HG03064 (cell line): ENCODE measurements around the gene PTCRA.
"Not testable (repeated sequence)": the region's sequence is repeated elsewhere in the genome, so short reads cannot be mapped to it uniquely, and the experiment has no call there.

Source experiments
- ATAC-seq: cut with Tn5 transposase; IDR thresholded peaks from one replicate; pipeline ENCODE4 v1.9.1; 2021; ENCODE audit warnings: low read depth; ENCODE audit not compliant: unreplicated experiment

Gene PTCRA

GRCh38 chr6:42902429-42903263, 13.2 kb upstream of the PTCRA start:
- ATAC-seq, result not testable (repeated sequence)

DNA sequence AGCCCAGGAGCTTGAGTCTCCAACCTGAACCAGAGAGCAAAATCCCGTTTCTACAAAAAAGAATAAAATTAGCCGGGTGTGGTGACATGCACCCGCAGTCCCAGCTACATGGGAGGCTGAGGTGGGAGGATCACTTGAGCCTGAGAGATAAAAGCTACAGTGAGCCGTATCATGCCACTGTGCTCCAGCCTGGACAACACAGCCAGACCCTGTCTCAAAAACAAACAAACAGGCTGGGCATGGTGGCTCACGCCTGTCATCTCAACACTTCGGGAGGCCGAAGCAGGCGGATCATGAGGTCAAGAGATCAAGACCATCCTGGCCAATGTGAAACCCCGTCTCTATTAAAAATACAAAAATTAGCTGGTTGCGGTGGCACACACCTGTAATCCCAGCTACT, 11.4 kb upstream of the PTCRA start:
- ATAC-seq, result no peak

DNA sequence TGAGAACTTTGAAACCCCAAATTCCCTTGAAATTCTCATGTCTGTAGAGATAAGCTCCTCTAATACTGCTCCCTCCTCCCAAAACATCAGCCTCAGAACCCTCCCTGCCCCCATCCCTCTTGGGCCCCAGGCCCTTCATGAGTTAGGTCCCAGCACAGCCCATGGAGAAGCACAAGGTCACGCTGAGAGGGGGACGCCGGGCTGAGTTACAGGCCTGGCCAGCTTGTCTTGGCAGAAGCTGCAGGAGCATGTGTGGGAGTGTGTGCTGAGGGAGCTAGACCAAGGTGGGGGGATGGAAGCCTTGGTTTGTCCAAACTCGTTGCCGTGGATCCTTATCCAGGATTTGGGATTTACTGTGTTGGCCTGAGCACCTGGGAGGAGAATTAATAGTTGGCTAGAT, 8.5 kb upstream of the PTCRA start:
- no peak for ATAC-seq

DNA sequence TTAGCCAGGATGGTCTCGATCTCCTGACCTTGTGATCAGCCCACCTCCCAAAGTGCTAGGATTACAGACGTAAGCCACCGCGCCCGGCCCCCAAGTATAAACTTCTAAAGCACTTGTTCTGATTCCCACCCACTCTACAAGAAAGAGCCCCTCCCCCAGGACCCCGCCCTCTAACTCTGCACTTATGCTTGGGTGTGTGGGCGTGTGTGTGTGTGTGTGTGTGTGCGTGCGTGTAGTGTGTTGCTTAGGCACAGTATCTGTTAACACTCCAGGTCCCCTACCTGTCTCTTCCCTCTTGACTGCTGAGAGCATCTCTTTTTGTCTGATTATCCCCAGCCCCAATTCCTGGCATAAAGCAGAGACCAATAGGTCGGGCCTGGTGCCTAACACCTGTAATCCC, 6.0 kb upstream of the PTCRA start:
- ATAC-seq, result no peak

- no peak for ATAC-seq
Measured at GRCh38 chr6:42911171-42912021, 4.5 kb upstream of the PTCRA start.

DNA sequence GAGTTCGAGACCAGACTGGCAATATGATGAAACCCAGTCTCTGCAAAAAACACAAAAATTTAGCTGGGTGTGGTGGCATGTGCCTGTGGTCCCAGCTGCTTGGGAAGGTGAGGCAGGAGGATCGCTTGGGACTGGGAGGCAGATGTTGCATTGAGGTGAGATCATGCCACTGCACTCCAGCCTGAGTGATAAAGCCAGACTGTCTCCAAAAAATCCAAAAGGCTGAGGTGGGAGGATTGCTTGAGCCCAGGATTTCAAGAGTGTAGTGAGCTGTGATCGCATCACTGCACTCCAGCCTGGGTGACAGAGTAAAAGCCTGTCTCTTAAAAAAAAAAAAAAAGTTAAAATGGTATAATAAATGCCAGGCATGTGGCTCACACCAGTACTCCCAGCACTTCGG, 1.3 kb upstream of the PTCRA start:
- no peak for ATAC-seq

DNA sequence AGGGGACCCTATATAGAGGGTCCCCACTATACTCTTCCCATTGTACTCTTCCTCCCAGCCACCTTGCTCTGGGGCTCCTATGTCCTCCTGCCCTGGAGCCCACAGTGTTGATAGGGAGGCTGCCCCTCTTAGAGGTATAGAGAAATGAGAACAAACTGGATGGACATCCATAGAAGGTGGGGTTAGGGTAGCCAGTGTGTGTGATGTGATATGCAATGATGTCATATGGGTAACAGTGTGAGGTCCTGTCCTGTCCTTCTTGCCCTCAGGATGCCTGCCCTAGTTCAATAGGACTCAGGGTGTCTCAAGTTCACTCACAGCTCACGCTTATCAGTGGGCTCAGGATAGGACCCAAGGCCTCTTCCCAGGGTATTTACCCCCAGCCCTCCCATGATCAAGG, 435 bp downstream of the PTCRA start:
- ATAC-seq, result no peak

DNA sequence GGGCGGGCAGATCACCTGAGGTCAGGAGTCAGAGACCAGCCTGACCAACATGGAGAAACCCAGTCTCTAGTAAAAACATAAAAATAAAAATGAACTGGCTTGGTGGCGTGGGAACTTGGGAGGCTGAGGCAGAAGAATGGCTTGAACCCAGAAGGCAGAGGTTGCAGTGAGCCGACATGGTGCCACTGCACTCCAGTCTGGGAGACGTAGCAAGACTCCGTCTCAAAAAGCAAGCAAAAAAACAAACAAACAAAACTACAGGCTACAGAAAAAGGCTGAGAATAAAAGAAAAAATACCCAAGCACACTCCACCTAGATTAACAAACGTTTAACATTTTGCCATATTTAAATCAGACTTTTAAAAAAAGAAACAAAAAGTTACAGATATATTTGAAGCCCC, 5.9 kb downstream of the PTCRA start:
- ATAC-seq, result no peak

GRCh38 chr6:42923666-42924065, 7.8 kb downstream of the PTCRA start:
- no peak for ATAC-seq

GRCh38 chr6:42925248-42925857, 9.5 kb downstream of the PTCRA start:
- no peak for ATAC-seq

DNA sequence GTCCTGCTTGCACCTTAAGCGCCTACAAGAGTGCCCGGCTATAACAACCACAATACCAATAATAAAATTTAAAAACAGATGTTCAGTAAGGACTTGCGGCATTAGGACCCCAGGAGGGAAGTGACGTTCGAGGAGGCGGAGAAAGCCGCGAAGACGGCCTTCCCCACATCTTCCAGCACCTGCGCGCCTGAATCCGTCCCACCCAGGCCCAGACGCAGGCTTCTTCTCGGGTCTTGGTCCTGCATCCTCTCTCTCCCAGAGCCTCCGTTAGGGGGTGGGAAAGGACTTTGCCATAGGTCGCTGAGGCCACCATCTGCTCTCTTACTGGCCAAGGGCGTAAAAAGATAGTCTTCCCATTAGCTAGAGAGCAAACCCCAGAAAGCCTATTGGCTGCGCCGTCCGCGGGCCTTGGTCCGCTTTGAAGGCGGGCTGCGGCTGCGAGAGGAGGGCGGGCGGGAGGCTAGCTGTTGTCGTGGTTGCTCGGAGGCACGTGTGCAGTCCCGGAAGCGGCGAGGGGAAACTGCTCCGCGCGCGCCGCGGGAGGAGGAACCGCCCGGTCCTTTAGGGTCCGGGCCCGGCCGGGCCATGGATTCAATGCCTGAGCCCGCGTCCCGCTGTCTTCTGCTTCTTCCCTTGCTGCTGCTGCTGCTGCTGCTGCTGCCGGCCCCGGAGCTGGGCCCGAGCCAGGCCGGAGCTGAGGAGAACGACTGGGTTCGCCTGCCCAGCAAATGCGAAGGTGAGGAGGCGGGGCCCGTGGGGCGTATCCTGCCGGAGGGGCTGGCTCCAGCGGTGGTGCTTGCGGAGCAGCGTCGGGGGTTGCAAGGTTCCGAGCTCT, 13.3 kb downstream of the PTCRA start, which contains the start of gene CNPY3:
CNPY3 (plus strand) TSS at position 495 of the 835 bp plus-strand sequence; CDS start at position 586, 91 bp downstream.
- ATAC-seq, result peak; percentile 58

- peak; percentile 51 for ATAC-seq
Measured at GRCh38 chr6:42929821-42930360, 14.0 kb downstream of the PTCRA start.

DNA sequence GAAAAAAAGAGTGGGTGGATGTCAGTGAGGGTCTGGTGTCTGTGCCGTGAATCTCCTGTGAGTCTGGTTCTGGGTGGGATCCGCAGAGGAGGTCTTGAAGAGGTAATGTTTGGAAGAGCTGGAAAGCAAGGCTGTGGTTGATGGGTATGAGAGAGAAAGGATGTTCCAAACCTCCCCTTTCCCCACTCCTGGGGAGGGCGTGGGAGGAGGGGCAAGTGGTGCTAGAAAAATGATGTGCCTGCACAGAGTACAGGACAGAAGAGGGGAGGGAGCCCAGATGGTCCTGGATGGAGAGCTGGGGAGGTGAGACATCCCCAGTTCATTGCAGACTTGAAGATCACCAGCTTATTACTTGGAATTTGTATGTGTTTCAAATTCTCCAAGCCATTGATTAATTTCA, 16.6 kb downstream of the PTCRA start:
- ATAC-seq, result no peak

- ATAC-seq, result no peak
Measured at GRCh38 chr6:42933205-42933604, 17.4 kb downstream of the PTCRA start.

DNA sequence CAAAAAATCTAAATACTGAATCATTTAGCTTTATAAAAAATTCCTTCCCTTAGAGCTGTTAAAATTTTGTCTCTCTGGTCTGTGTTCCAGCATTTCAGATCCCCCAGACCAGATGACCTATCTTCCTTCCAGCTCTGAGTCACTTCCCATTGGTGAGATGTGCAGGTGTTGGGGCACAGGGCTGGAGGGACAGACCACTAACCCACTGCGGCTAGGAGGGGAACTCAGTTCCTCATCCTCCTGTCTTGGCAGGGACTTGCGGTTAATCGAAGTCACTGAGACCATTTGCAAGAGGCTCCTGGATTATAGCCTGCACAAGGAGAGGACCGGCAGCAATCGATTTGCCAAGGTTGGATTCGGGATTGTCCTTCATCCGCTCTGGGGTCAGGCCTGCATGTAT, 19.5 kb downstream of the PTCRA start:
- ATAC-seq, result no peak

- no peak for ATAC-seq
Measured at GRCh38 chr6:42936398-42936797, 20.5 kb downstream of the PTCRA start.

DNA sequence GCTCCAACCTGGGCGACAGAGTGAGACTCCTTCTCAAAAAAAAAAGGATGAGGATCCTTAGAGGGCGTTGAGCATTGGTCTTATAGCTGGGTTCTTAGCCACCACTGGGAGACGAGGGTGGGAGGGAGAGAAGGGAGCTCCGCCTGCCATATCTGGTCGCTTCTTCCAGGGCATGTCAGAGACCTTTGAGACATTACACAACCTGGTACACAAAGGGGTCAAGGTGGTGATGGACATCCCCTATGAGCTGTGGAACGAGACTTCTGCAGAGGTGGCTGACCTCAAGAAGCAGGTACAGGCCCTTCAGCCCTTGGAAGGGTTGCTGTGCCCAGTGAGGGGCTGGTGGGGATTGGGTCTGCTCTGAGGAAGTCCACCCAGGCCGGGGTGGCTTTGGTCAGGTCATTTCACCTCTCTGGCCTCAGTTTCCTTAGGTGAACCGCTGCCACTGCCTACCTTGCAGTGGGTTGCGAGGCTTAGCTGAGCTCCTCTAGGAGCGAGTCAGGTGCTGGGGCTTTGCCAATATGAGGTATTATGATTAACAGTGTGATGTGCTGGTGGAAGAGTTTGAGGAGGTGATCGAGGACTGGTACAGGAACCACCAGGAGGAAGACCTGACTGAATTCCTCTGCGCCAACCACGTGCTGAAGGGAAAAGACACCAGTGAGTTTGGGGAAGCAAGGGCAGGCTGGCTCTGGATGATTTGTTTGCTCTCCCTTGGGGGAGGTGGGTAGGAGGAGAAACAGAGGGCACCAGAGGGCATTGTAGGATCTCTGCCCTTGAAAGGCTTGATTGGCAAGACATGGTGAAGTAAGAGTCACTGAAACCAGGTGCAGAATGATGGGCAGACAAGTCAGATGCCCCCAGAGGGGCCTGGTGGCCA, 21.9 kb downstream of the PTCRA start:
- ATAC-seq, result no peak

GRCh38 chr6:42938428-42938796, 22.6 kb downstream of the PTCRA start:
- ATAC-seq, result no peak
